HUES48 (cell line): Measurements from ENCODE around the gene DENR.
"Not testable (repeated sequence)": the region's sequence is repeated elsewhere in the genome, so short reads cannot be mapped to it uniquely, and the experiment has no call there.

Experiments used
- H3K27ac ChIP-seq: one replicate; pipeline ENCODE4 v1.7.0; 2013; ENCODE audit warnings: low read depth, low read length, inconsistent platforms
- H3K27me3 ChIP-seq: 2 replicates; pipeline ENCODE4 v1.6.1; 2013; ENCODE audit warnings: mild to moderate bottlenecking, low read length; ENCODE audit not compliant: control insufficient read depth, insufficient read depth
- H3K36me3 ChIP-seq: 2 replicates; pipeline ENCODE4 v1.6.1; 2013; ENCODE audit warnings: low read length; ENCODE audit not compliant: control insufficient read depth, insufficient read depth
- H3K4me1 ChIP-seq: 2 replicates; pipeline ENCODE4 v1.6.1; 2013; ENCODE audit warnings: mild to moderate bottlenecking, low read length; ENCODE audit not compliant: control insufficient read depth, insufficient read depth
- H3K4me3 ChIP-seq: 2 replicates; pipeline ENCODE4 v1.5.1; 2013; ENCODE audit warnings: mild to moderate bottlenecking, low read depth, low read length
- H3K9ac ChIP-seq: 2 replicates; pipeline ENCODE4 v1.6.1; 2013; ENCODE audit warnings: mild to moderate bottlenecking, low read depth, low read length, moderate library complexity
- H3K9me3 ChIP-seq: 2 replicates; pipeline ENCODE4 v1.6.1; 2013; ENCODE audit warnings: low read length; ENCODE audit not compliant: control insufficient read depth, insufficient read depth

The DENR gene

GRCh38 chr12:122752464-122753318, at the start of gene DENR:
Gene DENR, plus strand, starts transcription at chr12:122752824. Its CDS starts 878 bp downstream, at chr12:122753702.
- Histone ChIP-seq H3K27me3 (no peaks in the 10 kb centered on the region), H3K4me3 (peak within 1 kb of the TSS; percentile 92), H3K9me3 (no peaks in the 10 kb centered on the region), H3K4me1 (peaks cover 18% of the 10 kb centered on the region), H3K36me3 (peaks cover 41% of the 10 kb centered on the region), H3K27ac (peak within 1 kb of the TSS; percentile 95), H3K9ac (peak within 1 kb of the TSS; percentile 92)

GRCh38 chr12:122702890-122703611, 49.6 kb upstream of the DENR start, which contains the start of gene HCAR2:
Gene HCAR2, minus strand, starts transcription at chr12:122703357. Its CDS starts 74 bp downstream, at chr12:122703283.
- H3K9me3 ChIP-seq, H3K4me1 ChIP-seq, H3K27ac ChIP-seq, H3K9ac ChIP-seq, H3K4me3 ChIP-seq, H3K36me3 ChIP-seq, H3K27me3 ChIP-seq: not testable (repeated sequence)

GRCh38 chr12:122703841-122704240, 48.8 kb upstream of the DENR start:
- not testable (repeated sequence) for H3K9ac ChIP-seq, H3K27me3 ChIP-seq, H3K4me3 ChIP-seq, H3K36me3 ChIP-seq, H3K27ac ChIP-seq, H3K9me3 ChIP-seq, H3K4me1 ChIP-seq

GRCh38 chr12:122709287-122709686, 43.3 kb upstream of the DENR start:
- not testable (repeated sequence) for H3K36me3 ChIP-seq, H3K4me1 ChIP-seq, H3K27ac ChIP-seq, H3K4me3 ChIP-seq, H3K27me3 ChIP-seq, H3K9me3 ChIP-seq, H3K9ac ChIP-seq

GRCh38 chr12:122710341-122710740, 42.3 kb upstream of the DENR start:
- not testable (repeated sequence) for H3K4me1 ChIP-seq, H3K27me3 ChIP-seq, H3K4me3 ChIP-seq, H3K36me3 ChIP-seq, H3K9me3 ChIP-seq, H3K9ac ChIP-seq, H3K27ac ChIP-seq

- H3K36me3 ChIP-seq, H3K9ac ChIP-seq, H3K9me3 ChIP-seq, H3K4me1 ChIP-seq, H3K27me3 ChIP-seq, H3K4me3 ChIP-seq, H3K27ac ChIP-seq: not testable (repeated sequence)
These were observed 41.4 kb upstream of the DENR start for GRCh38 chr12:122711266-122711665.

- H3K4me1 ChIP-seq, H3K27ac ChIP-seq, H3K9me3 ChIP-seq, H3K27me3 ChIP-seq, H3K36me3 ChIP-seq, H3K9ac ChIP-seq, H3K4me3 ChIP-seq: not testable (repeated sequence)
These were observed 39.0 kb upstream of the DENR start for GRCh38 chr12:122713491-122714188.

GRCh38 chr12:122715211-122715610, 37.4 kb upstream of the DENR start:
- H3K36me3 ChIP-seq, H3K4me1 ChIP-seq, H3K27me3 ChIP-seq: not testable (repeated sequence)

GRCh38 chr12:122716658-122717057, 36.0 kb upstream of the DENR start, which contains the start of gene HCAR3:
Gene HCAR3, minus strand, starts transcription at chr12:122716811. Its CDS starts 74 bp downstream, at chr12:122716737.
- H3K4me1 ChIP-seq: not testable (repeated sequence)

More at GRCh38 chr12:122715211-122715610, 37.4 kb upstream of the DENR start:
- H3K27ac ChIP-seq, H3K9ac ChIP-seq, H3K4me3 ChIP-seq, H3K9me3 ChIP-seq: not testable (repeated sequence)

GRCh38 chr12:122721057-122721545, 31.5 kb upstream of the DENR start:
- Histone ChIP-seq H3K9me3 (no peaks in the 10 kb centered on the region), H3K4me1 (no peaks in the 10 kb centered on the region), H3K27me3 (no peaks in the 10 kb centered on the region), H3K9ac (no peak overlapping the region), H3K36me3 (no peaks in the 10 kb centered on the region), H3K4me3 (no peak overlapping the region), H3K27ac (no peak overlapping the region)

More at GRCh38 chr12:122716658-122717057, 36.0 kb upstream of the DENR start, which contains the start of gene HCAR3:
- H3K27ac ChIP-seq, H3K36me3 ChIP-seq, H3K9me3 ChIP-seq, H3K27me3 ChIP-seq, H3K4me3 ChIP-seq, H3K9ac ChIP-seq: not testable (repeated sequence)
